Measurements from ENCODE around the gene HSD17B11.

Gene HSD17B11

GRCh38 chr4:87360338-87360935 lies 30.6 kb downstream of the HSD17B11 start:
- H3K9me3 ChIP-seq (ENCODE audit: severe bottlenecking), result no peaks in the 10 kb centered on the region
- H3K4me3 ChIP-seq (ENCODE audit: low read depth, low read length), result no peak overlapping the region
- H3K27me3 ChIP-seq (ENCODE audit: insufficient read depth, low read depth, severe bottlenecking), result no peaks in the 10 kb centered on the region
- no peak for TF ChIP-seq CTCF (IDR thresholded peaks at IDR 0.05; ENCODE audit: low read depth, low read length)
- no peak overlapping the region for H3K27ac ChIP-seq
- no peak for DNase-seq
- no peaks in the 10 kb centered on the region for H3K36me3 ChIP-seq

- no peaks in the 10 kb centered on the region for H3K27me3 ChIP-seq (ENCODE audit: insufficient read depth, low read depth, severe bottlenecking)
- no peak overlapping the region for H3K4me3 ChIP-seq (ENCODE audit: low read depth, low read length)
- no peaks in the 10 kb centered on the region for H3K36me3 ChIP-seq
- H3K27ac ChIP-seq, result no peak overlapping the region
- no peak for TF ChIP-seq CTCF (IDR thresholded peaks at IDR 0.05; ENCODE audit: low read depth, low read length)
- H3K9me3 ChIP-seq (ENCODE audit: severe bottlenecking), result no peaks in the 10 kb centered on the region
- no peak for DNase-seq
These were observed 31.7 kb downstream of the HSD17B11 start for GRCh38 chr4:87359258-87359657.

- TF ChIP-seq CTCF (IDR thresholded peaks at IDR 0.05; ENCODE audit: low read depth, low read length), result no peak
- H3K27ac ChIP-seq, result no peak overlapping the region
- H3K27me3 ChIP-seq (ENCODE audit: insufficient read depth, low read depth, severe bottlenecking), result no peaks in the 10 kb centered on the region
- no peak overlapping the region for H3K4me3 ChIP-seq (ENCODE audit: low read depth, low read length)
- DNase-seq, result no peak
- H3K9me3 ChIP-seq (ENCODE audit: severe bottlenecking), result no peaks in the 10 kb centered on the region
- no peaks in the 10 kb centered on the region for H3K36me3 ChIP-seq
These were observed 34.0 kb downstream of the HSD17B11 start for GRCh38 chr4:87356832-87357526.

GRCh38 chr4:87354168-87355102 lies 36.6 kb downstream of the HSD17B11 start:
- no peaks in the 10 kb centered on the region for H3K27me3 ChIP-seq (ENCODE audit: insufficient read depth, low read depth, severe bottlenecking)
- H3K27ac ChIP-seq, result no peak overlapping the region
- DNase-seq, result no peak
- no peak overlapping the region for H3K4me3 ChIP-seq (ENCODE audit: low read depth, low read length)
- no peaks in the 10 kb centered on the region for H3K36me3 ChIP-seq
- no peak for TF ChIP-seq CTCF (IDR thresholded peaks at IDR 0.05; ENCODE audit: low read depth, low read length)
- no peaks in the 10 kb centered on the region for H3K9me3 ChIP-seq (ENCODE audit: severe bottlenecking)

- peak; percentile 46 for DNase-seq
- TF ChIP-seq CTCF (IDR thresholded peaks at IDR 0.05; ENCODE audit: low read depth, low read length), result peak; percentile 59
These were observed 37.4 kb downstream of the HSD17B11 start for GRCh38 chr4:87353592-87353991.

More at GRCh38 chr4:87353592-87353991, 37.4 kb downstream of the HSD17B11 start:
- H3K27me3 ChIP-seq (ENCODE audit: insufficient read depth, low read depth, severe bottlenecking), result no peaks in the 10 kb centered on the region
- no peaks in the 10 kb centered on the region for H3K9me3 ChIP-seq (ENCODE audit: severe bottlenecking)
- no peaks in the 10 kb centered on the region for H3K36me3 ChIP-seq
- no peak overlapping the region for H3K27ac ChIP-seq
- no peak overlapping the region for H3K4me3 ChIP-seq (ENCODE audit: low read depth, low read length)
